HG02759 (cell line): Measurements from ENCODE around the gene KRT76.
"Not testable (repeated sequence)": the region's sequence is repeated elsewhere in the genome, so short reads cannot be mapped to it uniquely, and the experiment has no call there.

Source experiments
- ATAC-seq: cut with Tn5 transposase; IDR thresholded peaks from one replicate; pipeline ENCODE4 v1.9.1; 2021; ENCODE audit warnings: mild to moderate bottlenecking, moderate library complexity; ENCODE audit not compliant: unreplicated experiment

Gene KRT76

GRCh38 chr12:52765702-52766101, 11.4 kb downstream of the KRT76 start:
- ATAC-seq = no peak

DNA sequence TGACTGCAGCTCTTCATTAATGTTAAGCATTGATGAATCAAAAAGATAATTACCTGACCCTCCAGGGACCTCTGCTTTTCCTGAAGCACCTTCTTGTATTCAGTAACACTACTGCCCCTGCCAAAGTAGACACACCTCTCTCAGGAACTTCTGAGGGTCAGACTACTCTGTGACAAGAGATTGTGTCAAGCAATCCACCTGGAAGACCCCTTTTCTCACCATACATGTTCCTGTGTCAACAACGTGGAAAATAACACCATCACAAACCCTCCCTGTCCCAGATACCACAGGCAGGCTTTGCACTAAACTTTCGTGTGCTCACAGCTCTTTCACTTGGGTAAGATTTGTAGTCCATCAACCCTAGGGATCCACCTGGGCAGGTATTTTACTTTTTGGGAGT, 13.2 kb downstream of the KRT76 start:
- no peak for ATAC-seq

- ATAC-seq = no peak
Measured at GRCh38 chr12:52763036-52763659, 14.0 kb downstream of the KRT76 start.

DNA sequence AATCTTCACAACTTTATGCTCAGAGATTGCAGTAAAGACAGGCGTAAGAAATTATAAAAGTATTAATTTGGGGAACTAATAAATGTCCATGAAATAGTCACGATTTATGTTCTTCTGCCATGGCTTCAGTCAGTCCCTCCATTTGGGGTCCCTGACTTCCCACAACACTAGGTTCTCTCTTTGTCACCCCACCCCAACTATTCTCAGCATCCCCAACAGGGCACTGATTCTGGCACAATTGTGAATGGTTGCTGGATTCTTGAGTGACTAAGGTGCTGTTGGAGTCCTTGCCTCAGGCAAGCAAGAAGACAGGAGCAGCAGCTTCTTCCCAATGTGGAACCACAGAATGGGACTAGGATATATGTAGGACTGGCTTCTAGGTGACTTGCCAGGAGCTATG, 15.3 kb downstream of the KRT76 start:
- no peak for ATAC-seq

GRCh38 chr12:52761218-52761617, 15.9 kb downstream of the KRT76 start:
- not testable (repeated sequence) for ATAC-seq

GRCh38 chr12:52760623-52761022, 16.5 kb downstream of the KRT76 start:
- no peak for ATAC-seq

DNA sequence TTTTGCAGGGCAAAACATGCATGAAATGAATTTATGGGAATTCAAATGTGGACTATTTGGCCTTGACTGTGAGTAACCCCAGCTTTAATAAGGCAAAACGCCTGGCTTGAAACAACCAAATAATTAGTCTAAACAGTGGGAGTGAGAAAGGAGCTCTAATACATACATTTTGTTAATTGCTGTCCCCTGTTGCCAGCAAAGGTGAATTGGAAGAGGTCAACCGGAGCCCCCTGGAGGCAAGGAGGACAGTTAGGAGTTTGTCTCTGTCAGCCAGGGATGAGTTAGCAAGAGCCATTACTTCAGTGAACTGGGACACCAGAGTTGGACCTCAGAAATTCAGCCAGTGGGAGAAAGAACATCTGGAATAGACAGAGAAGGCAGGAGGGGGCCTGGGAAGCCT, 17.4 kb downstream of the KRT76 start:
- ATAC-seq = no peak

- ATAC-seq = no peak
Measured at GRCh38 chr12:52759218-52759617, 17.9 kb downstream of the KRT76 start.

GRCh38 chr12:52757449-52758176, 19.5 kb downstream of the KRT76 start:
- no peak for ATAC-seq

DNA sequence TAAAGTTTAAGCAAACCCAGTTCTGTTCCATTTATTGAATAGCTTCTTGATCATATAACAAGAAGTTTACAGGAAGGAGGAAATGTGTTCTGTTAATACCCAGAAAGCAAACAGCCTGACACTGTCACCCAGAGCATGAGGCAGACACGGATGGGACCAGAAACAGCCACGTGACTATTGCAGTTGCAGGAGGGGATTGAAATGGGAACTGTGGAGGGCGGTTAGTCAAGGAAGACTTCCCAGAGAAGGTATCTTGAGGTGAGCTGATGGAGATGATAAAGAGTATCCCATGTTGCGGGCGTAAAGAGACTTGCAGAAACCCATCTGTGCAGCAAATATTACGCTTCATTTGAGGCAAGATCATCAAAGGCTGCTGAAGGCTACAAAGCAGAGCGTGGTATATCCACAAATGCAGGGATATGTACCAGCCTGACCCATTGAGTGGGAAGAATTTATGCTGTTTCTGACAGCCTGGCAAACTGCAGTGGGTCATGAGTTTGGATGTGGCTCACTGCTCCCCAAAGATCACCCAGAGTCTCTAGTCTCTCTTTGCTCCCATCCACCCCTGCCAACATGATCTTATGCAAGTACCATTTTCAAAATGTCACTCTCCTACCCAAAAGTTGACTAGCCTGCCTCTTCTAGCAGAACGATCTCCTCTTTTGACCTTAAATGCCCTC, 20.7 kb downstream of the KRT76 start:
- ATAC-seq = no peak

DNA sequence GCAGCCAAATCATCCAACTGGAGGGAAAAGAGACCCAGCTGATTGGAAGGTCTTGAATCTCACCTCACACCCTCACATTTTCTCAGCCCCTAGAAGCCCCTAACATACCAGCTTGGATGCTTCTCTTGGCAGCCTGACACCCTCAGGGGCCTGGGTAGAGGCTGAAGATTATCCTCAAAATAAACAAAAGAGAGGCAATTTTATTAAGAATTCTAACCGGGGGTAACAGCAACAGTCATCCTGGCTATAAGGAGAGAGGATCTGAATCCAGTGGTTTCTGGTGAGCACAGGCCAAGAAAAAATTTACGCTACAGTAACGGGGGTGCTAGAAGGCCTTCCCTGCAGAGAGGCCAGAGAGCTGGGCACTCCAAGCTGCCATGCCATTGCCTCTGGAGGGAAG, 21.6 kb downstream of the KRT76 start:
- ATAC-seq = no peak

DNA sequence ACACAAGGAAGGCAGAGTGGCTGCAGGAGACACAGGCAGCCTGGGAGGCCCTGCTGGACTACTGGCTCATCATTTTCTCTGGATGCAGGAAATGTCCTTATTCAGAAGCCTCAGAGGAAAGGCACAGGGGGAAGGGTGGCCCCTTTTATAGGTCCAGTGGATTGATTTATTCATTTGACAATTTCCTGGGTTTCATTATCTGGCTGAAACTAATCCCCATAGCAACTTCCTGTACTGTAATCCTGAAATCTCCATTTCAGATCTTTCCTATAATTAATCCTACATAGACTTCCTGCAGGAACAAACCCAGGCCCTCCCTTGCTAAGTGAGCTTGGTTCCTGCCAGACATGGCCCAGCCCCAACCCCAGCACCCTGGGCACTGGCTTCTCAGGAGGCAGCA, 23.0 kb downstream of the KRT76 start:
- no peak for ATAC-seq

- no peak for ATAC-seq
Measured at GRCh38 chr12:52753283-52753682, 23.9 kb downstream of the KRT76 start.

GRCh38 chr12:52752516-52752915, 24.6 kb downstream of the KRT76 start:
- ATAC-seq = no peak

GRCh38 chr12:52751795-52752194, 25.4 kb downstream of the KRT76 start:
- ATAC-seq = no peak

- ATAC-seq = not testable (repeated sequence)
Measured at GRCh38 chr12:52750532-52750931, 26.6 kb downstream of the KRT76 start.

- no peak for ATAC-seq
Measured at GRCh38 chr12:52749827-52750226, 27.3 kb downstream of the KRT76 start.

DNA sequence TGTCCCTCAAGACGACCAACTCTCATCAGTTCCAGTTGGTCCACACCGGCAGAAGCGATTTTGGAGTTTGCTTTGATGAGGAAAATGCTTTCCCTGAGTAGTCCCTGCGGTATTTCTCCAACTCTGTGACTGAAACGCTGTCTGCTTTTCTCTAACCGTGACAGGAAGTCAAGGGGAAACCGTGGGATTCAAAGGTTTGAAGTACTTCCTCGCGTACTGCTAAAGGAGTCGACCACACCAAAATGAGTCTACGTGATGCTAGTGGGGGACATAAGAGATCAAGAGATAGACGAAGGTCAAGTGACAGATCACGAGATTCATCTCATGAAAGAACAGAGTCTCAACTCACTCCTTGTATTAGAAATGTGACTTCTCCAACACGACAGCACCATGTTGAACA, 28.6 kb downstream of the KRT76 start:
- no peak for ATAC-seq

GRCh38 chr12:52745554-52745953, 31.6 kb downstream of the KRT76 start:
- ATAC-seq = no peak

- no peak for ATAC-seq
Measured at GRCh38 chr12:52744493-52745156, 32.5 kb downstream of the KRT76 start.

DNA sequence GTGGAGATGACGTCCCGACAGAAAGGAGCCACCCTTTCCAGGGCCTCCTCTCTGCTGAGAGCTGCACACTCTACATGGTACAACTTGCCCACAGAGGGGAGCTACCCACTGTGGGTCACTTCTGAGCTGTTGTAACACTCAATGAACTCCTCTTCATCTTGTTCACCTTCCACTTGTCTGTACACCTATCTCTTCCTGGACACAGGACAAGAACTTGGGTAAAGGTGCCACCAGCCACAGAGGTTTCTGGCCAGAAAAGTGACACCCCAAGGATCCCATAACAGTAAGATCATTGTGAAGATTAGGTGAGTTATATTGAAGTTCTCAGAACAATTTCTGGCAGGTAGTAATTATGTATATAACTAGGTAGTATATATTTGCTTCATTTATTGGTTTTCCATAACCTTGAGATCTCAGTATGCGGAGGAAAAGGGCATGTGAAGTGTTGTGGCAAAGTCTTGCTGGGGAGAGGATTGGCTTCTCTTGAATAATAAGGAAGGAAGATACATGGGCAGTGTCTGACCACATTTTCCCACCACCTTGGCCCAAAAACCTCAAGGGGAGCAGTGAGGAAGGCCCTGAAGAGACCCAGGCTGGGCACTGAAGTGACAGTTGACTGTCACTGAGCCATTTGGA, 34.2 kb downstream of the KRT76 start:
- ATAC-seq = no peak
